Measurements from ENCODE around the gene P2RX7.

DNA sequence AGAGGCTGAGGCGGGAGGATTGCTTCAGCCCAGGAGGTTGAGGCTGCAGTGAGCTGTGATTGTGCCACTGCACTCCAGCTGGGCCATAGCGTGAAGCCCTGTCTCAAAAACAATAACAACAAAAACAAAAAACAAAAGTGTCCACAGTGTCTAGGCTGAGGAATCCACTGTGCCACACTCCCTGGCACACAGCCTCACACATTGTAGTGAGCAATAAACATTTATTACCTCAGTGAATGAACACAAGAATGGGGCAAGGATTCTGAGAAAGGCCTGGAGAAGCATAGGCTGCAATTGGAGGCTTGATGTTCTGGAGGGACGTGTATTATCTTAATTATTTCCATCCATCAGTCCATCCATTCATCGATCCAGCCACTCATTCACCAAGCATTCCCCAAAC lies 17.1 kb upstream of the P2RX7 start:
- TF ChIP-seq POLR2A (IDR thresholded peaks at IDR 0.05) = no peak
- TF ChIP-seq, protein P1, sequence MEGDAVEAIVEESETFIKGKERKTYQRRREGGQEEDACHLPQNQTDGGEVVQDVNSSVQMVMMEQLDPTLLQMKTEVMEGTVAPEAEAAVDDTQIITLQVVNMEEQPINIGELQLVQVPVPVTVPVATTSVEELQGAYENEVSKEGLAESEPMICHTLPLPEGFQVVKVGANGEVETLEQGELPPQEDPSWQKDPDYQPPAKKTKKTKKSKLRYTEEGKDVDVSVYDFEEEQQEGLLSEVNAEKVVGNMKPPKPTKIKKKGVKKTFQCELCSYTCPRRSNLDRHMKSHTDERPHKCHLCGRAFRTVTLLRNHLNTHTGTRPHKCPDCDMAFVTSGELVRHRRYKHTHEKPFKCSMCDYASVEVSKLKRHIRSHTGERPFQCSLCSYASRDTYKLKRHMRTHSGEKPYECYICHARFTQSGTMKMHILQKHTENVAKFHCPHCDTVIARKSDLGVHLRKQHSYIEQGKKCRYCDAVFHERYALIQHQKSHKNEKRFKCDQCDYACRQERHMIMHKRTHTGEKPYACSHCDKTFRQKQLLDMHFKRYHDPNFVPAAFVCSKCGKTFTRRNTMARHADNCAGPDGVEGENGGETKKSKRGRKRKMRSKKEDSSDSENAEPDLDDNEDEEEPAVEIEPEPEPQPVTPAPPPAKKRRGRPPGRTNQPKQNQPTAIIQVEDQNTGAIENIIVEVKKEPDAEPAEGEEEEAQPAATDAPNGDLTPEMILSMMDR (IDR thresholded peaks at IDR 0.05) = no peak

Measured in ovary (tissue), 3 donors.